ENCODE results near the gene TTC33.

The TTC33 gene

DNA sequence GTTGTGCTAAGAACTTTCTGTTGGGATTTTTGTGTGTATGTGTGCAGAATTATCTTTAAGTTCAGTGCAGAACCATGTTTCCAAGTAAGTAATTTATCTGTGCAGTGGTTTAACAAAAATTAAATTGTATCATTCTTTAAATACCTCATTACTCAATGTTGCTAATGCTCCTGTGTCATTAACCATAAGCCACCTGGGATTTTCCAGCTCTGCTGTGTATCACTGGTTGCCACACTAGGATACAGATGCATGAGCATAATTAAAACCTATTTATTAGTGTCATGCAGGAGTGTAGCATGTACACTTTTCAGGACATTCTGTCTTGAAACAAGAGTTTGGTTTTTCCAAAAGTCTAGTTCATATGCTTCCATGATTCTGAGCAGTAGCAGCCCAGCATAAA lies 196.5 kb downstream of the TTC33 start:
- no peak for DNase-seq

DNA sequence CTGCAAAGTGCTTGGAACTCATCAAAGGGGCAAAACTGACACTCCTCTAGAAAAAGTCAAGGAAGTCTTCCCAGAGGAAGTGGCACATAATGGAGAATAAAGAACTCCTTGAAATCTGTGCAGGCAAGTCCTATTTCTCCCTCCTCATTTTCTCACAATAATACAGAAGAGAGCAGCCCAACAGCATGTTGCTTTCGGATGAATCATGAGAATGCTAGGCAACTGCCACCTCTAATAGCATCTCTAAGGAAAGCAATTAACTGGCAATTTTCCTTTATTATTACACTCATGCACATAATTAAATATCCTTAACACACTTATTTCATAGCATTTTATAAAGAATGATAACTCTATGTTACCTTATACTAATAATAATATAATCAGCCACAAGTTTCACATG lies 198.3 kb downstream of the TTC33 start:
- no peak for DNase-seq

DNA sequence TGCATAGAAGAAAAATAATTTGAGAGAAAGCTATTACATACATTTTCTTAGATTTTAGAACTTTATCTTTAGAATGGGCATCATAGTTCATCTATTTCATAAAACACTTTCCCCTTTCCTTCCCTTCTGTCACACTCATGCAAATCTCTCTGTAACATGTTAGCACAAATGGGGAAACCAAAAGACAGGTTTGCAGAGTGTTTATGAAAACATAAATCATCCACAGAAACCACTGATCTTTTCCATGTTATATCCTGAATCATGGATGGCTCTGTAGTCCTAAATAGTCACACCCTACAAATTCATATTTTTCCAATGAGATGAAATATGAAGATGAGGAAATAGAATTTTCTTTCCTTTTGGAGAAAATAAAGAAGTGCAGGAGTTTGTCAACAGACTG lies 198.9 kb downstream of the TTC33 start:
- DNase-seq, result no peak

DNA sequence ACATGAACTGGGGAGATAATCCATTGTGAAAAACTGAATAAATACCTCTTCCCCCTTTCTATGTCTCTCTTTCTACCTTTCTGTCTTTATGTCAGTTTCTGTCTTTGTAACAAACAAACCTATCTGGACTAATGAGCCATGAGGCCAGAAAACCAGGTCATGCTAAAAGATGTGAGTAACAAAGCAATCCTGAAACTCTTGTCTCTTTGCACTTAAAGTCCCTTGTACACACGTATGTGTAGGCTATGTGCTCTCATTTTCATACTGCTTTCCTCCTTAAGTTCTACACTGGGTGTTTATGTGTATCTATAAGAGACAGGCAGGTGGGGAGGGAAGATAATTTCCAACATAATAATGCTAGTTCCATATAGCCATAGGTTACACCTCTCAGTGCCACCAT lies 199.9 kb downstream of the TTC33 start:
- DNase-seq, result no peak

DNA sequence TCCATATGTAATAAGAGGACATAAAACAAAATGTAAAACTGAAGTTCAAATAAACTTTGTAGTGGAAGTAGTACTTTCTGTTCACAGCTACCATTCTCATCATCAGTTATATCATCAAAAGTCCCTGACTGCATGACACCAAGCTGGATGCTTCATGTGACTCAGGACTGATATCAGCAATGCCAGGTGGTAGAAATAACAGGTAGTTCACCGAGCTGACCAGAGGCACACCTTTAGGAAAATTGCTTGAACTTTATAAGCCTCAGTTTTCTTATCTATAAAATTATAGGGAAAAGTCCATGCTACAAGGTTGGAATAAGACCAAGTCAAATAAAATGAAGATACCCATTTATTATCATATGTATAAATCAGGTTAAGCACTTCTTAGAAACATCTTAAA lies 200.9 kb downstream of the TTC33 start:
- DNase-seq, result no peak

DNA sequence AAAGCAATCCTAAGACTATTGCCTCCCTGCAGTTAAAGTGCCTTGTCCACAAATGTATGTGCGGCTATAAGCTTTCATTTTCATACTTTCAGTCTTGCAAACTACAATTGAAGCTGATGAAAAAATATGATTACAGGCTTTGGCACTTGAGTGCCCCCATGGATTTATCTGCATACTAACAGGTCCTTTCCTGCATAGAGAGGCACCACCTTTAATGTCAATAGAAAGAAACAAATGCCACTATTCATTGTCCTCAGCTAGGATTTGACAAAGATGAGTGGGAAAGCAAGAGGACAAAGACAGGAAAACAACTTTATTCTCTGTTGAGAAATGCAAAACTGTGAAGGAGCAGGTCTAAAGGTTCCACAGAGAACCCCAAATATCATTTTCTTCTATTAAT lies 201.7 kb downstream of the TTC33 start:
- DNase-seq, result no peak

DNA sequence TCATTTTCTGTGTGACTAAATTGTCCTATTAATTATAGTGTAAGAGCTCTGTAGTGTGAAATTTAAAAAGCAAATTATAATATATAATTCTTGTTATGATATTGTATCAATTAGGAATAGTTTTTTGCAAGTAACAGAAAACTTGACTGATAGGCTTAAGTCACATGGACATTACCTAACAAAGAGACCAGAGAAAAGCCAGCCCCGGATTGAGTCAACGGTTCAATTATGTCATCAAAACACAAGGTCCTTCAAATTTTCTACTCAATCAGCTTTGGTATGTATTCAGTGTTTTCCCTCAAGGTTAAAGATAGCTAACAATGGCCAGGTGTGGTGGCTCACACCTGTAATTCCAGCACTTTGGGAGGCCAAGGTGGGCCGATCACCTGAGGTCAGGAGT lies 202.8 kb downstream of the TTC33 start:
- DNase-seq, result no peak

DNA sequence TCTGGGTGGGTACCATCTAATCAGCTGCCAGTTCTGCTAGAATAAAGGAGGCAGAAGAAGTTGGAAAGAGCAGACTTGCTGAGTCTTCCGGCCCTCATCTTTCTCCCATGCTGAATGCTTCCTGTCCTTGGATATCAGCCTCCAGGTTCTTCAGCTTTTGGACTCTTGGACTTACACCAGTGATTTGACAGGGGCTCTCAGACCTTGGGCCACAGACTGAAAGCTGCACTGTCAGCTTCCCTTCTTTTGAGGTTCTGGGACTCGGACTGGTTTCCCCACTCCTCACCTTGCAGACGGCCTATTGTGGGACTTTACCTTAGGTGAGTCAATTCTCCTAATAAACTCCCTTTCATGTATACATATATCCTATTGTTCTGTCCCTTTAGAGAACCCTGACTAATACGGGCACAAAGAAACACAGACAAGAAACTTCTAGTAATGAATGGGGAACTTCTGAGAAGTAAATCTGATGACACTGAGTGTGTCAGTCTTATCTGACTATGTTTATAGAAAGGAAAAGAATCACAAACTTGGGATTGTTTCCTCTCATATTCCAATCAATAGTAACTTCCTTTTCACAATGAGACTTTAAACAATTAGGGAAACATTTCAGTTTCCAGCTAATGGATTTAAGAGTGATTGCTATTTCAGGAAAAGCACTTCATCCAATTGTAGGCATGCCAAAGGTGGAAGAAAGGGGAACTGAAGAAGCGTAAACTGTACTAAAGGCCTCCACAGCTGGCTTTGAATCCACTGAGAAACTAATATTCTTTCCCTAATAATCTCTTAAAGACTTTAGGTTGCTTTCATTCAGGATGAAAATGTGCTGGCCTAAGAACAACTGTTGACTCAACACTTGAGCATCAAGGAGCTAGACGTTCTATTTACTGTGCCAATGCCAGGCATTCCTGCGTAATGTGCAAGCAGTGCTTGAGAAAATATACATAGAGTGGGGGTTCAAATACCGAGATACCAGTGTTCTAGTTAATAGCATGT lies 204.0 kb downstream of the TTC33 start:
- DNase-seq, result peak; percentile 42

DNA sequence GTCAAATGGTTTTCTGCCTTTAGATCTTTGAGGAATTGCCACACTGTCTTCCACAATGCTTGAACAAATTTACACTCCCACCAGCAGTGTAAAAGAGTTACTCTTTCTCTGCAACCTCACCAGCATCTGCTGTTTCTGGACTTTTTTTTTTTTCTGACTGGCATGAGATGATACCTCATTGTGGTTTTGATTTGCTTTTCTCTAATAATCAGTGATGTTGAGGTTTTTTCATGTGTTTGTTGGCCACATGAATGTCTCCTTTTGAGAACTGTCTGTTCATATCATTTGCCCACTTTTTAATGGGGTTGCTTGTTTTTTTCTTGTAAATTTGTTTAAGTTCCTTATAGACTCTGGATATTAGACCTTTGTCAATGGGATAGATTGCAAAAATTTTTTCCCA lies 205.3 kb downstream of the TTC33 start:
- no peak for DNase-seq

DNA sequence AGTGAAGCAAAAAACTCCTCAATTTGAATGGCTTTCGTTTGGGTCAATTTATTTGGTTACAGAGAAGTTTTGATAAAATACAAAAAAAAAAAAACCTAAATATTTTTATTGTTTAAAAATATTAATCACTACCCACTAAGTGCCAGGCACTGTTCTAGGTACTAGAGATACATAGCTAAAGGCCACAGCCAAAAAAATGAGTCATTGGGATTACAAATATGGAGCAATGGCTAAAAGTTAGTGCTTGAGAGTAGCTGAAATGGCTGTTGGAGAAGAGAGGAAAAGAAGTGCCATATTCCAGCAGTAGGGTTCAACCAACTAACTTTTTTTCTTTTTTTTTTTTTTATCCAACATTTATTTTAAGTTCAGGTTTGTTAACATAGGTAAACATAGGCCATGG lies 206.1 kb downstream of the TTC33 start:
- no peak for DNase-seq

DNA sequence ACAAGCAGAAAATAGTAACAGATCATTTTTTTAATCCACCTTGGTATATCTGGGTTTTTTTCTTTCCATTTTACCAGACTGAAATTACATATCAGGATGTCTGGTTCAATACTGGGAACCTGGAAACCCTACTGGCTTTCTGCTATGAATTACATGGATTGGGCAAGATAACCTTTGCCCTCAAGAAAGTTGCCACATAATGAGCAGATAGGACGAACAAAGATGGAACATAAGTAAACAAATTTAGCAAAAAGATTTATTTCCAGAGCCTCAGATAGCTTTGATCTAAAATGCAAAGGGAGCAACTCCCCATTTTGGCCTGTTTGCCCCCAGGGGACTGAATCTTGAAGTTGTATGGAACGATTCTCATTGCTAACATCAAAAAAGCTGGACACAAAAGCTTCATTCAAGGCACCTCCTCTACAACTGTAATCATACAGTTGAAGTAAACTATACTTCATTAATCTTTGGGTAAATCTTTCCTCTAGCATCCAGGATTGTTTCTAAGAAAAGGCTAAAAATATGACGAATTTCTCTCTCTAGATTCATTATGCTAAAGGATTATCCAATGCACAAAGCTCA lies 207.7 kb downstream of the TTC33 start:
- DNase-seq, result no peak

DNA sequence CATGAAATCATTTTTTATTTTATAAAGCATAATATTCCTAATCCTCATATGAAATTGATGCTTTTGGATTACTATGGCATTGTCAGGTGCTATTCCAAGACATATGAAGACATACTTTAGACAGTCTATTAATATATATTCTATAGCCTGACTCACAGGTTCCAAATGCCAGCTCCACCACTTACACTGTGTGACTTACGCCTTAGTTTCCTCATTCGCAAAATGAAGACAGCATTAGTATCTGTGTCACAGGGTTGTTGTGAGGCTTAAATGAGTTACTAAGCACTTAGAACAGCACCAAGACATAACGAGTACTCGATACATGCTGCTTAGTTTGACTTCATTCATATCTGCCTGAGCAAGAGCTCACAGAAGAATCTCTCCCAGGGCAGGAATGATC lies 208.2 kb downstream of the TTC33 start:
- no peak for DNase-seq

DNA sequence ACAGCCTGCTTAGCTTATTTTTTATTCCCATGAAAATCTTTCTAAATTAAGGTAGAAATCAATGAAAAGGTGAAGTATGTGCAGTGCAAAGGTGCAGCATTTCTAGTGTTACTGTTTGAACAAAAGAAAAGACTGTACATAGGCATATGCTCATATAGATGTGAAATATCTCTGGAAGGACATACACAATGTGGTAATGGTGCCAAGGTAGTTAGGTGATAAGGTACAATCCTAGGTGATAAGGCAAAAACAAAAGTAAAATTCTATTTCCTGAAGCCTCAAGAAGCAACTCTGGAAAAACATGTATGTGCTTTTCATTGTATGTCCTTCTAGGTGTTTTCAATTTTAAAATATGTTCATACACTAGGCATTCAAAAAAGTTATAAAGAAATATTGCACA lies 215.5 kb downstream of the TTC33 start:
- DNase-seq, result no peak

DNA sequence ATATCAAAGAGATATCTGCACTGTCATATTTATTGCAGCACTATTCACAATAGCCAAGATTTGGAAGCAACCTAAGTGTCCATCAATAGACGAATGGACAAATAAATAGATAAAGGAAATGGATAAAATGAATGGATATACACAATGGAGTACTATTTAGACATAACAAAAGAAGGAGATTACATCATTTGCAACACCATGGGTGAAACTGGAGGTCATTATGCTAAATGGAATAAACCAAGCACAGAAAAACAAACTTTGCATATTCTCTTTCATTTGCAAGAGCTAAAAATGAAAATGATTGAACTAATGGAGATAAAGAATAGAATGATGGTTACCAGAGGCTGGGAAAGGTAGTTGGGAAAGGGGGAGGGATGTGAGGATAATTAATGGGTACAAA lies 231.1 kb downstream of the TTC33 start:
- no peak for DNase-seq

DNA sequence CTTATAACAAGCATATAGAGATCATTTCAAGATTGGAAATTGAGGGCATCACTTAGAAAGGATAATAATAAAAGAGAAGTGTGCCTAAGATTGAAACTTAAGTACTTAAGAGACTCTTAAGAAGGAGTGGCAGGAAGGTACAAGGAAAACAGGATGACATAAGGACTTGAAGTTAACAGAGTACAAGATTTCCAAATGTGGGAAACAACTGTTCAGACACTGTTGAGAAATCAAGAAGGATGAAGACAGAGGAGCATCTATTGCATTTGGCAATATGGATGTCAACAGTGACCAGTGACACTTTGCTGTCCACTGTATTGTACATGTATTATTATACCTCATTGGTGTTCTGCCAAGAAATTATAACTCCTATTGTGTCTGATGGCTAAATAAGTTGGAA lies 233.8 kb downstream of the TTC33 start:
- DNase-seq, result no peak

DNA sequence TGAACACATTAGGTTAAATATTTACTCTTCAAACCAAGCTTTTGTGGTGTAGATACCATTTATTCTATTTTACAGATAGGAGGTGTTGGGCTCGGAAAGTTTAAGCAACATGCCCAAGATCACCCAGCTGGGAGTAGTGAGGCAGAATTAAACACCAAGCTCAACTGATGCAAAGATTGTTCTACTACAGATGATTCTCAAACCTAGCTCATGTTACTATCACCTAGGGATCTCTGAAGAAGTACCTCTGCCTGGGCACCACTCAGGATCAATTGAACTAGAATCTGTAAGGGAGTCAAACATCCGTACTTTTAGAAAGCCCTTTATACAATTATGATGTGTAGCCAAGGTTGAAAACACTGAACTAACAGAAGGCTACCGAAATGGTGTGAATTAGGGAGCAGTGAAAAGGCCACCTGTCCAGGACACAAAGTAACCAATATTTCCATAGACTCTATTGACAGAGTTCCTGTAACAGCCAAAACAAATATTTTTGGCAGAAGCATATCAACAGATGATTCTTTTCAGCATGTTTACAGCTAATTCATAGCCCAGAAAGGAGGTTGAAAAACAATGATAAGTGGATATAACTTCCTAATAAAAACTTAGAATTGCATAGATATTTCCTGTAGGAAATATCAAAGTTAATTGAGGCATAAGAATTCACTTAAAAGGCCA lies 234.5 kb downstream of the TTC33 start:
- DNase-seq, result no peak

DNA sequence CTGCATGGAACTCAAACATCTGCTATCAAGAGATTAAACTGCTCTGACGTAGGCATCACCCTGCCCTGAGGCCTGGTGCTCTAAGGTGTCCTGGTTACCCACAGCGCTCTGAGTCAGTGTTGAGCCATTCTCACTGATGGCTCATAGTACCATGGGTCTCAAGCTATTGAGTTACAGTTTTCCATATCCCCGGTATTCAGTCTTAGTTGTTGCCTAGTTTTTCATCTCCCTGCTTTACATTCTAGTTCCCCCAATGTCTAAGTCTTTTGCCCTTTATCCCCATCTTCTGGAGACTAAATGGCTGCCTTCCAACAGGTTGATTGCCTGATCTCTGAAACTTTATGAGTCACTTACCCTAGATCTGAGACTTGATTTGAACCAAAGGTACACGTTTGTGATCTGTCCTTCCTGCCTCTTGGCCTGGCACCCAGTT lies 237.3 kb downstream of the TTC33 start:
- no peak for DNase-seq

DNA sequence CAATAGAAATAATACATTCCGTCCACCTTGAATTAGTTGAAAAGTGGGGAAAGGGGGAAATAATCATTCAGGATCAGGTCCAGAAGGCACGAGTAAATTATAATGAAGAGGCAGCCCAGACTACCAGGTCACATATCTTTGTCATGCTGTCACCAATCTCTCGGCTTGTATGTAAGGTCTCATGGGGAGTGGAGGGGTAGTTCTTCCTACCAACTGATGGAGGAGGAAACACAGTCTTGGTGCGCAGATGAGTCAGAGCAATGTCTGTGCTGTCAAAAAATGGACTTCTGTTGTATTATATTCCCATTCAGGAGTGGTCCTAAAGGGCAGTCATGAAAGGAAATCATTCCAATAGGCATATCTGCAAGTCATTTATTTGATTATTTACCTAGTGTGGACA lies 240.3 kb downstream of the TTC33 start:
- no peak for DNase-seq

DNA sequence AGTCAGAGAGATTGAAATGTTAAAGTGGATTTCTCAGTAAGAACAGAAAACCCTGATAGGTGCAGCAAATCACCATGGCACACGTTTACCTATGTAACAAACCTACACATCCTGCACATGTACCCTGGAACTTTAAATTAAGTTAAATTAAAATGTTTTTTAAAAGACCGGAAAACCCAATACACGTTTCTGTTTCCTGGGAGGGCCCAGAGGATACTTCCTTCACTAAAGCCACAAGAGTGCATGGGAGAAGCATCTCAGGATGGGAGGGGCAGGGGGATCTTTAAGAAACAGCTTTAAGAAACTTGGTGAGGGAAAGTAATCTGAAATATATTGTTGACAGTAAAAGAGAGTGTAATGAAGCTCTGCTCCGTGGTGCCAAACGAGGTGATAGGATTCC lies 240.8 kb downstream of the TTC33 start:
- no peak for DNase-seq

DNA sequence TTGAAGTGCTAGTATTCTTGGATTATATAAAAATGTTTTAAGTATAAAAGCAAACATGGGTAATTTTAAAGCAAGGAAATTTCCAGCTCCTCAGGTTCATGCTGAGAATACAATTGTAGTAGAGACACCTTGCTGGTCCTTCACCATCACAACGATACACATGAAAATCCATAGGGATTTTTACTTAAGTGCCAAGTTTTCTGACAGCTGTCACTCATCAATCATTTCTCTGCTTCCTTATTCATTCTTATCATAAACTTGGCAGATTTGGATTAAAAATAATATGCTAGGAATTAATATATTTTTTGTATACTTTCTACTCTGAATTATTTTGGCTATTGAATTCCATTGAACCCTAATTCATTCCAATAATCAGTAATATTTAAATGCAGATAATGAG lies 244.0 kb downstream of the TTC33 start:
- no peak for DNase-seq

DNA sequence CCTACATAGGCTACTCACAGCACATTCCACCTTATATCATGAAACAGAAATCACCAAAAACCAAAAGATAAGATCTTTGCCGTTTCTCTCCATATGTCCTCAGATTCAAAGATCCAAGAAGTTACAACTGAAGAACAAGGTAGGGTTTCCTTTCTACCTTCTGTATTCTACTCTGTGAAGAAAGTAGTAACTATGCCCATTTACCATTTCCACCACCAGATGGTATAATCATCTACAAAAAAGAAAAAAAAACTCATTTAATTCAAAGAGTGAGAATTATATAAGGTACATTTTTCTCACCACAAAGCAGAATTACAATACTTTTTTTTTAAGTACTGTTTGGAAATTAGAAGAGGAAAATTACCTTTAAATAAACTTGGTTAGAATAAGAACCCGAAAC lies 248.7 kb downstream of the TTC33 start:
- DNase-seq, result no peak

DNA sequence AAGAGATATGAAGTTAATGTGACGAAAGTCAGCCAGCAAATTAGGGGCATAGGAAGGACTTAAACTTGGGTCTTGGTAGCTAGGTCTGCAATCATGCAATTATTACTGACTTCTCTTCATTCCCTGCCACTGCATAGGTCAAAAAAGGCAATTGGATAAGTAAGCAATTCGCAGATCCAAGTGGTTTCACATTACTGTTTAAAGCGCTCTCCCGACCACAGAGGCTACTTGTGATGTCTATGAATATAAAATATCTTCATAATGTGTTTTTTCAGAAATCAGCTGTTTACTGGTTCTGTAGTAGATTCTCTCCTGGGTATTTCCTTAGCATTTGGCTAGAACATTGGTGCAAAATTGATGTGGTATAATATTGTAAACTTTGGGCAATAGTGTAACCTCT lies 250.7 kb downstream of the TTC33 start:
- DNase-seq, result no peak

DNA sequence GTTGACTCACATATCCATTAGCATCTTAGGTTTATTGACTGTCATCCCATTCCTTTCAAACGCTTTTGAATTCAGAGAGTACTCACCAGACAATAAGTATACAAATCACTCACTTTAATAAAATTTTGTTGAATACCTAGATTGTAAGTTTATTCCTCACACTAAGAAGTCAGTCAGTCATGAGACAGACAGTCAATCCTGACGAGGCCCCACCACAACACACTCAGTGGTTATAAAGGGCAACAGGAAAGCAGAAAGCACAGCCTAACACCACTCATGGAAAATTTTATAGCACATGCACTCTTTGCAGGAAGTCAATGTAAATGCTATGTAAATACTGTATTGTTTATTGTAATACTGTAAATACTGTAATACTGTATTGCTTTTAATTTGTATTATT lies 252.3 kb downstream of the TTC33 start:
- DNase-seq, result no peak

DNA sequence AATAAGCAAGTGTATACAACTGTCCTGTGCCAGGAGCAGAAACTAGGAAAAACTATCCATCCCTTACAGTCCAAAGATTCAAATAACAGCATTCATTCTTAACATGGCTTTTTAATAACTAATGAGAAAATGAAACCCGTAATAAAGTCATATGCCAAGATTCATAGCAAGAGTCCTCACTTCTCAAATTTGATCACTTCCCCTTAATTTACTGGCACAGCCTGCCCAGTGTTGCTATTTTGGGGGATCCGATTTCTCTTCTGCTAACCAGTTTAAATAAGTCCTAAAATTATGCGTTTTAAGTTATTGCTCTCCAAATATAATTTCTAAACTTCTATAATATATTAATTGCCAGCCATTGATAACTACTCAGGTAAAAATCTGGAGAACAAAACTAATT lies 253.0 kb downstream of the TTC33 start:
- DNase-seq, result no peak
